Activated naive CD4-positive, alpha-beta T cell treated with anti-CD3 and anti-CD28 coated beads, Interleukin-2, amount 50 U/mL, for 72 hours (primary cell): ENCODE measurements around the gene QARS1. TPM values are rescaled to one million over a fixed set of nuclear protein-coding genes. Genes with fewer than 3 reads are reported as not detected.

Experiments used
- ATAC-seq, 2 donors: fragments of 150-1000 bp; cut with Tn5 transposase; 2 replicates each; pipeline ENCODE4 v1.10.0; 2021; ENCODE audit warnings: mild to moderate bottlenecking in 2 of 2, moderate library complexity in 2 of 2
- DNase-seq, 2 donors: peaks; one replicate each; pipeline ENCODE4 v3.0.0; 2021 to 2022; ENCODE audit warnings: low spot score in 2 of 2
- H3K27ac Mint-ChIP-seq, 2 donors: one replicate each; pipeline ENCODE4 v1.8.0; 2022; ENCODE audit warnings: mild to moderate bottlenecking in 2 of 2, mixed read lengths in 2 of 2
- H3K36me3 Mint-ChIP-seq, 2 donors: one replicate each; pipeline ENCODE4 v1.8.0; 2022; ENCODE audit warnings: mixed read lengths in 2 of 2
- H3K9me3 Mint-ChIP-seq, 2 donors: one replicate each; pipeline ENCODE4 v1.8.0; 2022; ENCODE audit warnings: mixed read lengths in 2 of 2
- total RNA-seq, 2 donors: library from RNA; stranded (reverse); gene quantifications; one replicate each; pipeline ENCODE4 v1.2.3, GENCODE V29; 2022

Gene QARS1
- 100 to 1,000 TPM; 268 to 378 TPM for total RNA-seq

GRCh38 chr3:49104427-49105291 is at the start of gene QARS1:
Gene QARS1 (minus strand): TSS chr3:49104757. CDS start chr3:49104733, 24 bp downstream.
- Mint-ChIP-seq H3K36me3 (peaks cover 24 to 34% of the 10 kb centered on the region in 2 donors), H3K27ac (peak within 1 kb of the TSS; percentile 96 to 99), H3K9me3 (no peaks in the 10 kb centered on the region)
- peak; percentile 87 to 90 for DNase-seq
- peak; percentile 97 to 99 for ATAC-seq

GRCh38 chr3:49153349-49153912 is 48.9 kb upstream of the QARS1 start:
- Mint-ChIP-seq H3K27ac (peak overlapping the region in 1 of 2 donors; percentile 4), H3K9me3 (no peaks in the 10 kb centered on the region), H3K36me3 (no peaks in the 10 kb centered on the region)
- ATAC-seq (no peak), DNase-seq (no peak)

- no peaks in the 10 kb centered on the region for H3K36me3 Mint-ChIP-seq
- ATAC-seq (no peak), DNase-seq (no peak)
- peak overlapping the region in 1 of 2 donors; percentile 79 for H3K27ac Mint-ChIP-seq
- H3K9me3 Mint-ChIP-seq = no peaks in the 10 kb centered on the region
These were observed 47.1 kb upstream of the QARS1 start for GRCh38 chr3:49151610-49152009.

GRCh38 chr3:49148159-49148558 is 43.6 kb upstream of the QARS1 start:
- no peak for ATAC-seq
- Mint-ChIP-seq H3K27ac (no peak overlapping the region), H3K36me3 (no peaks in the 10 kb centered on the region), H3K9me3 (no peaks in the 10 kb centered on the region)
- DNase-seq = no peak

- ATAC-seq = no peak
- Mint-ChIP-seq H3K27ac (no peak overlapping the region), H3K36me3 (no peaks in the 10 kb centered on the region), H3K9me3 (no peaks in the 10 kb centered on the region)
- DNase-seq = no peak
These were observed 35.5 kb upstream of the QARS1 start for GRCh38 chr3:49140080-49140479.

- H3K9me3 Mint-ChIP-seq = no peaks in the 10 kb centered on the region
- H3K36me3 Mint-ChIP-seq = no peaks in the 10 kb centered on the region
- DNase-seq = no peak
- no peak for ATAC-seq
- H3K27ac Mint-ChIP-seq = no peak overlapping the region
These were observed 30.9 kb upstream of the QARS1 start for GRCh38 chr3:49135499-49135898.

GRCh38 chr3:49134471-49135265 is 30.1 kb upstream of the QARS1 start:
- Mint-ChIP-seq H3K9me3 (no peaks in the 10 kb centered on the region), H3K36me3 (no peaks in the 10 kb centered on the region), H3K27ac (no peak overlapping the region)
- DNase-seq = no peak
- no peak for ATAC-seq

- DNase-seq (no peak), ATAC-seq (no peak)
- H3K36me3 Mint-ChIP-seq = no peaks in the 10 kb centered on the region
- no peaks in the 10 kb centered on the region for H3K9me3 Mint-ChIP-seq
- H3K27ac Mint-ChIP-seq = no peak overlapping the region
These were observed 28.8 kb upstream of the QARS1 start for GRCh38 chr3:49133226-49133951.

- DNase-seq = no peak
- ATAC-seq = no peak
- no peaks in the 10 kb centered on the region for H3K9me3 Mint-ChIP-seq
- H3K27ac Mint-ChIP-seq = no peak within 1 kb of the TSS
- no peaks in the 10 kb centered on the region for H3K36me3 Mint-ChIP-seq
These were observed 28.1 kb upstream of the QARS1 start, which contains the start of gene LAMB2 for GRCh38 chr3:49132437-49133225. Gene LAMB2 (minus strand): TSS chr3:49133050. CDS start chr3:49132867, 183 bp downstream.

GRCh38 chr3:49132073-49132436 is 27.5 kb upstream of the QARS1 start:
- Mint-ChIP-seq H3K36me3 (no peaks in the 10 kb centered on the region), H3K9me3 (no peaks in the 10 kb centered on the region), H3K27ac (no peak overlapping the region)
- ATAC-seq (no peak), DNase-seq (no peak)

GRCh38 chr3:49131576-49131975 is 27.0 kb upstream of the QARS1 start:
- Mint-ChIP-seq H3K27ac (no peak overlapping the region), H3K36me3 (no peaks in the 10 kb centered on the region), H3K9me3 (no peaks in the 10 kb centered on the region)
- ATAC-seq (no peak), DNase-seq (no peak)

- DNase-seq (no peak), ATAC-seq (no peak)
- H3K27ac Mint-ChIP-seq = no peak overlapping the region
- H3K9me3 Mint-ChIP-seq = no peaks in the 10 kb centered on the region
- no peaks in the 10 kb centered on the region for H3K36me3 Mint-ChIP-seq
These were observed 26.5 kb upstream of the QARS1 start for GRCh38 chr3:49131040-49131439.

GRCh38 chr3:49124991-49125670 is 20.6 kb upstream of the QARS1 start:
- no peak for ATAC-seq
- Mint-ChIP-seq H3K36me3 (no peaks in the 10 kb centered on the region), H3K9me3 (no peaks in the 10 kb centered on the region), H3K27ac (peak overlapping the region in 1 of 2 donors; percentile 61)
- DNase-seq = no peak

GRCh38 chr3:49124203-49124602 is 19.6 kb upstream of the QARS1 start:
- Mint-ChIP-seq H3K27ac (no peak overlapping the region), H3K9me3 (no peaks in the 10 kb centered on the region), H3K36me3 (peaks cover 0 to under 1% of the 10 kb centered on the region in 2 donors)
- DNase-seq (no peak), ATAC-seq (no peak)

GRCh38 chr3:49123687-49124086 is 19.1 kb upstream of the QARS1 start:
- no peak overlapping the region for H3K27ac Mint-ChIP-seq
- H3K36me3 Mint-ChIP-seq = peaks cover 0 to 5% of the 10 kb centered on the region in 2 donors
- H3K9me3 Mint-ChIP-seq = no peaks in the 10 kb centered on the region
- no peak for ATAC-seq
- no peak for DNase-seq
